ENCODE data around the gene CNR2. TPM values are rescaled to one million over a fixed set of nuclear protein-coding genes. Genes with fewer than 3 reads are reported as not detected.
A peak's percentile ranks its signal among the peaks of the same experiment; 100 is the strongest.
"Not testable (repeated sequence)": the region's sequence is repeated elsewhere in the genome, so short reads cannot be mapped to it uniquely, and the experiment has no call there.

The CNR2 gene
- not detected in 2 replicates for total RNA-seq (2014; rRNA removed; shearing (Covaris generic))
- 0.04 TPM in 1 of 2 replicates, not detected in the other for polyA plus RNA-seq (2015; cell fraction: cytosol; rRNA removed)
- not detected in 2 replicates for polyA plus RNA-seq (2015; cell fraction: nucleus; rRNA removed)

- DNase-seq (ENCODE audit: low read depth, low spot score): no peak
- in situ Hi-C loops (cut with HindIII; ENCODE audit: low pct_unique_long_range_greater_than_20kb, low sequenced_read_pairs): no loop called here
Observed at GRCh38 chr1:23913212-23913880, at the start of gene CNR2. TSS of gene CNR2 (minus strand) at chr1:23913362. CDS start at chr1:23875617, 37,745 bp downstream.

DNA sequence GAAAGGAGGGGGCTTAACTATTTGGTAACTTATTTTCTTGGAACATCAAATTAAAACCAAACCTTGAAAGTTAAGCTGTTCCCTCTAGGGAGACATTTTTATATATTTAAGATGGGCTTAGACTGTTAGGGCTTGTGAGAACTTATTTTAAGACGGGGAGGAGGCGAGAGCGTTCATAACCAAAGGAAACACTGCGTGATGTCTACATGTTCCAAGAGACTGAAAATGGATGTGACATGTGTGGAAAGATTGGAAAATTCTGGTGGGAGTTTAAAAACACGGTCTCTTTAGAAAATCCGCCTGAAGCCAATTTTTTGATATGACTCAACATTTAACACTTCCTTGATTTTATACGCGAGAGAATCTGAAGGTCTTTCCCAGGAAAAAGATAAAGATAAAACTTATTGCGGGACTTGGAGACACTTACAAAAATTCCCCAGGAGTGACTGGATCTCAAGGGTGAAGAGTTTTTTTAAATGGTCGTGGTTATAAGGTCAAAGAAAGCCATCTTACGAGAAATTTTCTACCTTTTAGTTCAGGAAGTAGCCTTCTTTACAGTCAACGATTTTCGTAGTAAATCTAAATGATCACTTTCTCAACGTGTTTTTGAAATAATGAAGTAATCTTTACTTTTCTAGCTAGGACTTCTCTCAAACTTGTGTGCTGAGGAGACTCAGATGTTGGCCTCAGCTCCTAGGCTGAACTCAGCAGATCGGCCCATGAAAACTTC, 47.3 kb upstream of the CNR2 start:
- in situ Hi-C loops (cut with HindIII; ENCODE audit: low pct_unique_long_range_greater_than_20kb, low sequenced_read_pairs): no loop called here
- no peak for DNase-seq (ENCODE audit: low read depth, low spot score)

DNA sequence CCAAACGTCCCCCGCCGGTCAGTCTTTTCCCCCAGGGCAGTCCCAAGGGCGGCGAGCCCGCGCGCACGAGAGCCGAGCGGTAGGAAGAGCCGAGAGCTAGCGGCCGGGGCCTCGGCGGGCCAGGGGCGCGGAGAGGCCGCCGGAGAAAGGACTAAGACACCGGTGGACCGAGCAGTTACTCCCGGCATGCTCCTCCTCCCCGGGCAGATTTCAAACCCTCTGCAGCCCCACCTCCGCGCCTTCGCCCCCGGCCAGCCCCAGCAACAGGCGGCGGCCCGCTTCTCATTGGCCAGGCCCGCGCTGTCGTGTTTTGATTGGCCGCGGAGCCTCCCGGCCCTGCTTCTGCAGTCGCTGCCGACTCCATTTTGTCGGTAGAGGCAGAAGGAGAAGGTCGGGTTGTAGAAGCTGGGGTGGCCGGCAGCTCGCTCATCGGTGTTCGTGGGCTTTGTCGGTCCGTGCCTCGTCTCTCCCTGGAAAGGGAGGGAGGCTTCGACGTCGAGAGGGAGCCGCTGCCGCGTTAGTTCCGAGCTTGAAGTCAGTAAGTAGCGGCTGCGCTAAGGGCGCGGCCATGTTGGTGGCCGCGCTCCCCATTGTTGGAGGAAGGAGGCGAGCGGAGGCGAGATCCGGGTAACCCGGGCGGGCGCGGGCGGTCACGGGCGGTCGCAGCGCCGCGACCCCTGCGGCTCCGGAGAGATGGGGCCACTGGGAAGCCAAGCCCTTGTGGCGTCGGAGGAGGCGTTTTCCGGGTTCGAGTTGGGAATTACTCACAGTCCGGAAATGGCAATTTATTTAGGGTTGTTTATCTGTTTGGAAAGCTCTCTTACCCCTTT, 46.5 kb upstream of the CNR2 start, which contains the start of gene PNRC2:
Gene PNRC2, plus strand, starts transcription at position 368 of the 830 bp plus-strand sequence. CDS start 1,630 bp downstream, outside the sequence.
- in situ Hi-C loops (cut with HindIII; ENCODE audit: low pct_unique_long_range_greater_than_20kb, low sequenced_read_pairs): no loop called here
- DNase-seq (ENCODE audit: low read depth, low spot score): peak; percentile 94

- in situ Hi-C loops (cut with HindIII; ENCODE audit: low pct_unique_long_range_greater_than_20kb, low sequenced_read_pairs): no loop called here
- DNase-seq (ENCODE audit: low read depth, low spot score): peak; percentile 93
Observed at GRCh38 chr1:23958810-23959460, 45.8 kb upstream of the CNR2 start.

DNA sequence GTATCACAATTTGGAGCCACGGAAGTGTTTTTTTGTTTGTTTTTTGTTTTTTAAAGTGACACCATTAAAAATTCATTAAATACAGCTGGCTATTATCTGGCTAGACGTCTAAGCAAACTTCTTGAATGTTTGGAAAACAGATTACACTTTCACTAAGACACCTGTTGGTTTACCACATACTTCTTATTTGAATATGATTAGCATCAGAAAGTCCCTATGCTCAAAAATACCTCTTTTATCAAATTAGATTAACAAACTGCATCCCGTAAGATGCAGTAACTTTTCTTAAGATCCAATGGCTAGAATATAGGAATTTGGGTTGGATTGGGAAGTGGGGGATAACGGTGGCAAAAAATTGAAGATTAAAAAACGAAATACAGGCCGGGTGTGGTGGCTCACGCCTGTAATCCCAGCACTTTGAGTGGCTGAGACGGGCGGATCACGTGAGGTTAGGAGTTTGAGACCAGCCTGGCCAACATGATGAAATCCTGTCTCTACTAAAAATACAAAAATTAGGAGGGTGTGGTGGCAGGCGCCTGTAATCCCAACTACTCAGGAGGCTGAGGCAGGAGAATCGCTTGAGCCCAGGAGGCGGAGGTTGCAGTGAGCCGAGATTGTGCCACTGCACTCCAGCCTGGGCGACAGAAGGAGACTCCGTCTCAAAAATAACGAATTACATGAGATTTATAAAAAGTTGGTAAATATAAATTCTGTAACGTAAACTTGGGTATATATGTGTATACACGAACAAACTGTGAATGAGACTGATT, 45.1 kb upstream of the CNR2 start:
- in situ Hi-C loops (cut with HindIII; ENCODE audit: low pct_unique_long_range_greater_than_20kb, low sequenced_read_pairs); DNase-seq (ENCODE audit: low read depth, low spot score): not testable (repeated sequence)

- DNase-seq (ENCODE audit: low read depth, low spot score): no peak
- in situ Hi-C loops (cut with HindIII; ENCODE audit: low pct_unique_long_range_greater_than_20kb, low sequenced_read_pairs): no loop called here
Observed at GRCh38 chr1:23957096-23957495, 43.9 kb upstream of the CNR2 start.

GRCh38 chr1:23953020-23953419, 39.9 kb upstream of the CNR2 start:
- in situ Hi-C loops (cut with HindIII; ENCODE audit: low pct_unique_long_range_greater_than_20kb, low sequenced_read_pairs): no loop called here
- DNase-seq (ENCODE audit: low read depth, low spot score): no peak

GRCh38 chr1:23947366-23947765, 34.2 kb upstream of the CNR2 start:
- in situ Hi-C loops (cut with HindIII; ENCODE audit: low pct_unique_long_range_greater_than_20kb, low sequenced_read_pairs): no loop called here

GRCh38 chr1:23936481-23937176, 23.5 kb upstream of the CNR2 start:
- in situ Hi-C loops (cut with HindIII; ENCODE audit: low pct_unique_long_range_greater_than_20kb, low sequenced_read_pairs): no loop called here
- DNase-seq (ENCODE audit: low read depth, low spot score): no peak

More at GRCh38 chr1:23947366-23947765, 34.2 kb upstream of the CNR2 start:
- DNase-seq (ENCODE audit: low read depth, low spot score): no peak

- DNase-seq (ENCODE audit: low read depth, low spot score): no peak
Observed at GRCh38 chr1:23931491-23931880, 18.3 kb upstream of the CNR2 start.

DNA sequence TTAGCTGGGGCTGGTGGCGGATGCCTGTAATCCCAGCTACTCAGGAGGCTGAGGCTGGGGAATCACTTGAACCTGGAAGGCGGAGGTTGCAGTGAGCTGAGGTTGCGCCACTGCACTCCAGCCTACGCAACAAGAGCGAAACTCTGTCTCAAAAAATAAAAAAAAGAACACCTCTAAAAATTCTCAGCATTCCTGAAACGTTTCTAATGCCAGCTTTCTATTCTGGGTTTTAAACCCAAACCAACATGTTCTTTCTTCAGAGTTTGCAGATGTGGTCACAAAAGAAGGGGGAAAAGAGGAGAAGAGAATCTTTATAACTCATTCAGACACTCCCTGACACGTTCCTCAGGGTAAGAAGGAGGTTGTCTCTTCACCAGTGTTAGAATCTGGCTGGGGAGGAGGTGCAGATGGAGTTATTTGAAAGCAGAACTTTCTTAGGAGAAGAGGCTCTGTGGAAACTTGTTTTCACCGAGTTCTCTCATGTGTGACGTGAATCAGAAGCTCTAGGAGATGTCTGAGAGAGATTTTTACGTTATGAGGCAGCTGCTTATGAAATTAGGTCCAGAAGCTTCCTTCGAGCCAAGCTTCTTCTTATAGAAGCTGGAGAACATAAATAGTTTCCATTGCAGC, 17.8 kb upstream of the CNR2 start:
- no peak for DNase-seq (ENCODE audit: low read depth, low spot score)
- in situ Hi-C loops (cut with HindIII; ENCODE audit: low pct_unique_long_range_greater_than_20kb, low sequenced_read_pairs): no loop called here

More at GRCh38 chr1:23931491-23931880, 18.3 kb upstream of the CNR2 start:
- in situ Hi-C loops (cut with HindIII; ENCODE audit: low pct_unique_long_range_greater_than_20kb, low sequenced_read_pairs): no loop called here

DNA sequence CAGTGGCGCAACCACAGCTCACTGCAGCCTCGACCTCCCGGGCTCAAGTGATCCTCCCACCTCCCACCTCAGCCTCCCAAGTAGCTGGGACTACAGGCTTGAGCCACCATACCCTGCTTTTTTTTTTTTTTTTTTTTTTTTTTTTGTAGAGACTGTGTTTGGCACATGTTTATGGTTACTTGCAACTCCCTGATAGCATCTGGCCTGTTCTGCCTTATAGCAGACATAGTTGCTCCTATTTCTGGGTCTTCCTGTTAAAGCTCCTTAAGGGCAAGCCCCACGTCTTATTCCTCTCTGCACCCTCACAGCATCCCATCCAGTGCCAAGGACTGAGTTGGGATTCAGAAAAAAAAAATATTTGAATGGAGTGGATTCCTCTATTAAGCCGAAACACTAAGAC, 17.1 kb upstream of the CNR2 start:
- no peak for DNase-seq (ENCODE audit: low read depth, low spot score)
- in situ Hi-C loops (cut with HindIII; ENCODE audit: low pct_unique_long_range_greater_than_20kb, low sequenced_read_pairs): no loop called here

DNA sequence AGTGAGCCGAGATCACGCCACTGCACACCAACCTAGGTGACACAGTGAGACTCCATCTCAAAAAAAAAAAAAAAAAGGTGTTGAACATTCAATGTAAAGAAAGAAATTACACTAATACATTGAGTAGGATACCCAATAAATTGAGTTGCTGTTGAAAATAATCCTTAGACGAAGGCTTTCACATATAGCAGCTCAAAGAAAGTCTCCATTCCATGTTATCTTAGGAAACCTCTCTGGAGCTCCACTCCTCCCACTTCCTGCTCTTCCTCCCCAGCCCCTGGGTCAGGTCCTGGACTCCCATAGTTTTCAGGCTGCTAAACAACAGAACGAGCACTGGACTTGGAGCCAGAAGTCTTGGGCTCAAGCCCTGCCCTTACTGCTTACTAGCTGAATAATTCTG, 15.6 kb upstream of the CNR2 start:
- in situ Hi-C loops (cut with HindIII; ENCODE audit: low pct_unique_long_range_greater_than_20kb, low sequenced_read_pairs): no loop called here
- no peak for DNase-seq (ENCODE audit: low read depth, low spot score)

- in situ Hi-C loops (cut with HindIII; ENCODE audit: low pct_unique_long_range_greater_than_20kb, low sequenced_read_pairs): no loop called here
- no peak for DNase-seq (ENCODE audit: low read depth, low spot score)
Observed at GRCh38 chr1:23927097-23927496, 13.9 kb upstream of the CNR2 start.

DNA sequence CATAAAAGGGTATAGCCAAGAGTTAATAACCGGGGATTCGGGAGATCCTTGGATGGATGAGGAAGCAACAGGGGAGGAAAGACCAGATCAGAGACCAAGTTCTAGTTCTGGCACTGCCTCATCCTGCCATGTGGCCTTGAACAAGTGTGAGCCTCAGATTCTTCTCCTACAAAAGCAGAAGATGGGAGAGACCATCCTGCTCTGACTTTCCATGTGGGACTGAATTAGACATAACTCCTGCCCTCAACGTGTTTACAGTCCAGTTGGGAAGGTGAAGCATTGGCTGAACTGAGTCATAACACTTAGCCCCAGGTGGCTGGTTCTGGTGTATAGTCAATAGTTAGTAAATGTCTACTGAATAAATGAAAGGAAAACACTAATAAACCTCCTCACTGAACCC, 12.1 kb upstream of the CNR2 start:
- DNase-seq (ENCODE audit: low read depth, low spot score): no peak
- in situ Hi-C loops (cut with HindIII; ENCODE audit: low pct_unique_long_range_greater_than_20kb, low sequenced_read_pairs): no loop called here

DNA sequence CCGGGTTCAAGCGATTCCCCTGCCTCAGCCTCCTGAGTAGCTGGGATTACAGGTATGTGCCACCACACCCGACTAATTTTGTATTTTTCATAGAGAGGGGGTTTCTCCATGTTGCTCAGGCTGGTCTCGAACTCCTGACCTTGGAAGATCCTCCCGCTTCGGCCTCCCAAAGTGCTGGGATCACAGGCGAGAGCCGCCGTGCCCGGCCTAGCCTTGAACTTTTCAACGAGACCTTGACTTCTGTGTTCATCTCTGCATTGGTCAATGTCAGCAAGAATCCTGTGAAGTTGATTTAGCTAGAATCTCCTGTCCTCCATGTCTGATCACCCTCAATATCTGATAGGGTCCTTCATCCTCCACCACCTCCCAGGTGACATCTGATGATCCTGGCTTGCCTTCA, 11.4 kb upstream of the CNR2 start:
- DNase-seq (ENCODE audit: low read depth, low spot score): no peak
- in situ Hi-C loops (cut with HindIII; ENCODE audit: low pct_unique_long_range_greater_than_20kb, low sequenced_read_pairs): no loop called here
